Right lobe of liver (tissue), 4 donors: ENCODE data around the gene ATAD2B.
"Not testable (repeated sequence)": the region's sequence is repeated elsewhere in the genome, so short reads cannot be mapped to it uniquely, and the experiment has no call there.

Experiments used
- CTCF ChIP-seq, 4 donors: fragments of 200-600 bp in 3 of 4; fragments of 450-650 bp in 1 of 4; IDR thresholded peaks; one replicate each; pipeline versions ENCODE4 v1.5.1 to v1.8.0; 2016 to 2022; ENCODE audit warnings: antibody characterized with exemption in 4 of 4, mild to moderate bottlenecking in 2 of 4
- POLR2A ChIP-seq: fragments of 450-650 bp; IDR thresholded peaks from one replicate; pipeline ENCODE4 v1.6.1; 2017; ENCODE audit warnings: antibody characterized with exemption, mild to moderate bottlenecking
- donor health status: DM: no; HTN: no; CAD: no.
- donor health status: DM: no; HTN: no; CAD: no.
- donor health status: DM: no; HTN: yes; CAD: no.

GRCh38 chr2:23723029-23723428 lies 203.9 kb downstream of the ATAD2B start:
- TF ChIP-seq POLR2A; CTCF (IDR thresholded peaks at IDR 0.05): not testable (repeated sequence)
